ENCODE measurements around the gene OR2L5. TPM values are rescaled to one million over a fixed set of nuclear protein-coding genes. Genes with fewer than 3 reads are reported as not detected.

Gene OR2L5
- total RNA-seq, 2 experiments from 2014 or later, result not detected

DNA sequence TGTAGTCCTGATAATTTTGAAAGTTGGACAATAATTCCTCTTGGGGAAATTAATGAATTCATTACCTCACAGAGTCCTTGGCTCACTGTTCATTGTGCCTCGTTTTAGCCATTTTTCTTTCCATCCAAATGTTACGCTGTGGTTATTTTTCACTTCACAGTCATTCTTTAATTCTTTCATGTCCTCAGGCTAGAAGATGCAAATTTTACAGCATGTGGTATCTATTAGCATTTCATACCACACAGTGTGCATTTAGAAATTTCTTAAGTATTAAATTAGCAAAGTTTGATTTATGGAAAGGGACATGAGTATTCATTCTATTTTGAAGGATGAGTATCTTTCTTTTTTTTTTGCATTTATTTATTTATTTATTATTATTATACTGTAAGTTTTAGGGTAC lies 51.6 kb downstream of the OR2L5 start:
- TF ChIP-seq, protein P1, sequence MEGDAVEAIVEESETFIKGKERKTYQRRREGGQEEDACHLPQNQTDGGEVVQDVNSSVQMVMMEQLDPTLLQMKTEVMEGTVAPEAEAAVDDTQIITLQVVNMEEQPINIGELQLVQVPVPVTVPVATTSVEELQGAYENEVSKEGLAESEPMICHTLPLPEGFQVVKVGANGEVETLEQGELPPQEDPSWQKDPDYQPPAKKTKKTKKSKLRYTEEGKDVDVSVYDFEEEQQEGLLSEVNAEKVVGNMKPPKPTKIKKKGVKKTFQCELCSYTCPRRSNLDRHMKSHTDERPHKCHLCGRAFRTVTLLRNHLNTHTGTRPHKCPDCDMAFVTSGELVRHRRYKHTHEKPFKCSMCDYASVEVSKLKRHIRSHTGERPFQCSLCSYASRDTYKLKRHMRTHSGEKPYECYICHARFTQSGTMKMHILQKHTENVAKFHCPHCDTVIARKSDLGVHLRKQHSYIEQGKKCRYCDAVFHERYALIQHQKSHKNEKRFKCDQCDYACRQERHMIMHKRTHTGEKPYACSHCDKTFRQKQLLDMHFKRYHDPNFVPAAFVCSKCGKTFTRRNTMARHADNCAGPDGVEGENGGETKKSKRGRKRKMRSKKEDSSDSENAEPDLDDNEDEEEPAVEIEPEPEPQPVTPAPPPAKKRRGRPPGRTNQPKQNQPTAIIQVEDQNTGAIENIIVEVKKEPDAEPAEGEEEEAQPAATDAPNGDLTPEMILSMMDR (IDR thresholded peaks at IDR 0.05), result no peak
- H3K9me3 Mint-ChIP-seq, result no peaks in the 10 kb centered on the region
- intact Hi-C loops (cut with DNase I, micrococcal nuclease), result no loop called here
- H3K36me3 ChIP-seq (ENCODE audit: insufficient read depth, low read length), result no peaks in the 10 kb centered on the region
- no peak overlapping the region for H3K27ac Mint-ChIP-seq
- H3K27ac ChIP-seq (ENCODE audit: low read depth in 1 of 2, low read length in 2 of 2), result no peak overlapping the region
- H3K9me3 ChIP-seq (ENCODE audit: control insufficient read depth in 1 of 2, insufficient read depth in 1 of 2, low read length in 2 of 2), result no peaks in the 10 kb centered on the region
- peaks cover 4% of the 10 kb centered on the region for H3K36me3 Mint-ChIP-seq (ENCODE audit: low read depth)
- no peak overlapping the region for H3K4me3 ChIP-seq (ENCODE audit: low read length)
- H3K27me3 ChIP-seq (ENCODE audit: control insufficient read depth in 1 of 2, insufficient read depth in 2 of 2, low read length in 2 of 2), result no peaks in the 10 kb centered on the region
- POLR2A ChIA-PET, result no interaction called here
- DNase-seq (no peak), ATAC-seq (ENCODE audit: poor library complexity) (no peak)
- H3K27me3 Mint-ChIP-seq, result no peaks in the 10 kb centered on the region
- H3K4me1 Mint-ChIP-seq (ENCODE audit: low read depth), result no peaks in the 10 kb centered on the region
- CTCF ChIA-PET, result no interaction called here
- H3K4me1 ChIP-seq (ENCODE audit: insufficient read depth, low read length), result no peaks in the 10 kb centered on the region
- H3K4me3 Mint-ChIP-seq, result no peak overlapping the region

DNA sequence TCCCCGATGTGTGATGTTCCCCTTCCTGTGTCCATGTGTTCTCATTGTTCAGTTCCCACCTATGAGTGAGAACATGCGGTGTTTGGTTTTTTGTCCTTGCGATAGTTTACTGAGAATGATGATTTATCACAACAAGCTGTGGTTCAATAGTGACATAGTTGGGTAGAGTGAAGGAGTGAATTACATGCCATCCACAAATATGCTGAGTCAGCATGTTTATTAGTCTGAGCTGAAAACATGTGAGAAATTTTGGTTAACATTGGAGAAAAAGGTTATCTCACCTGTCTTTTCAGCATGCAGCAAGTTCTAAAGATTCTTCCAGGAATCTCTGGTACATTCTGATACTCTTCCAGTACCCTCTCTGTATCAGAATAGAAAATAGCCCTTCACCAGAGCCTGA lies 52.1 kb downstream of the OR2L5 start:
- H3K36me3 ChIP-seq (ENCODE audit: insufficient read depth, low read length), result no peaks in the 10 kb centered on the region
- no peak overlapping the region for H3K27ac ChIP-seq (ENCODE audit: low read depth in 1 of 2, low read length in 2 of 2)
- no peak for ATAC-seq (ENCODE audit: poor library complexity)
- Mint-ChIP-seq H3K4me3 (no peak overlapping the region), H3K27me3 (no peaks in the 10 kb centered on the region), H3K27ac (no peak overlapping the region), H3K4me1 (ENCODE audit: low read depth) (no peaks in the 10 kb centered on the region), H3K36me3 (ENCODE audit: low read depth) (peaks cover 4% of the 10 kb centered on the region), H3K9me3 (no peaks in the 10 kb centered on the region)
- H3K4me1 ChIP-seq (ENCODE audit: insufficient read depth, low read length), result no peaks in the 10 kb centered on the region
- TF ChIP-seq, protein P1 (IDR thresholded peaks at IDR 0.05), result no peak
- intact Hi-C loops (cut with DNase I, micrococcal nuclease), result no loop called here
- POLR2A ChIA-PET, result no interaction called here
- CTCF ChIA-PET, result no interaction called here
- no peaks in the 10 kb centered on the region for H3K9me3 ChIP-seq (ENCODE audit: control insufficient read depth in 1 of 2, insufficient read depth in 1 of 2, low read length in 2 of 2)
- no peak for DNase-seq
- H3K27me3 ChIP-seq (ENCODE audit: control insufficient read depth in 1 of 2, insufficient read depth in 2 of 2, low read length in 2 of 2), result no peaks in the 10 kb centered on the region
- H3K4me3 ChIP-seq (ENCODE audit: low read length), result no peak overlapping the region

Other genes with a start within 250 kb of the OR2L5 start
- gene OR14A16, start 189.5 kb upstream of the OR2L5 start, total RNA-seq, result not detected
- not detected for gene OR11L1, start 171.8 kb upstream of the OR2L5 start, total RNA-seq
- under 1 TPM; 0.16 to 0.20 TPM for gene TRIM58, start 156.5 kb upstream of the OR2L5 start, total RNA-seq
- 1 to 10 TPM; 1.3 to 1.5 TPM for gene OR2W3, start 118.1 kb upstream of the OR2L5 start, total RNA-seq
- under 1 TPM in 1 of 2 experiments, not detected in 1; 0.25 TPM for gene OR2T8, start 93.4 kb upstream of the OR2L5 start, total RNA-seq
- not detected for gene OR2AJ1, start 88.8 kb upstream of the OR2L5 start, total RNA-seq
- under 1 TPM; 0.55 to 0.78 TPM for gene OR2L8, start 64.8 kb upstream of the OR2L5 start, total RNA-seq
- gene OR2AK2, start 48.4 kb upstream of the OR2L5 start, total RNA-seq, result under 1 TPM; 0.22 to 0.70 TPM
- under 1 TPM; 0.19 to 0.22 TPM for gene OR2L2, start 16.4 kb downstream of the OR2L5 start, total RNA-seq
- not detected for gene OR2L3, start 33.2 kb downstream of the OR2L5 start, total RNA-seq
- gene OR2L13, start 81.5 kb downstream of the OR2L5 start, total RNA-seq, result not detected
- not detected for gene OR2M5, start 131.5 kb downstream of the OR2L5 start, total RNA-seq
- not detected for gene OR2M2, start 161.2 kb downstream of the OR2L5 start, total RNA-seq
- gene OR2M3, start 183.6 kb downstream of the OR2L5 start, total RNA-seq, result not detected
- gene OR2M4, start 217.8 kb downstream of the OR2L5 start, total RNA-seq, result not detected

Measured in CD4-positive, alpha-beta T cell (primary cell).